ENCODE data around the gene FNDC5.

Gene FNDC5

DNA sequence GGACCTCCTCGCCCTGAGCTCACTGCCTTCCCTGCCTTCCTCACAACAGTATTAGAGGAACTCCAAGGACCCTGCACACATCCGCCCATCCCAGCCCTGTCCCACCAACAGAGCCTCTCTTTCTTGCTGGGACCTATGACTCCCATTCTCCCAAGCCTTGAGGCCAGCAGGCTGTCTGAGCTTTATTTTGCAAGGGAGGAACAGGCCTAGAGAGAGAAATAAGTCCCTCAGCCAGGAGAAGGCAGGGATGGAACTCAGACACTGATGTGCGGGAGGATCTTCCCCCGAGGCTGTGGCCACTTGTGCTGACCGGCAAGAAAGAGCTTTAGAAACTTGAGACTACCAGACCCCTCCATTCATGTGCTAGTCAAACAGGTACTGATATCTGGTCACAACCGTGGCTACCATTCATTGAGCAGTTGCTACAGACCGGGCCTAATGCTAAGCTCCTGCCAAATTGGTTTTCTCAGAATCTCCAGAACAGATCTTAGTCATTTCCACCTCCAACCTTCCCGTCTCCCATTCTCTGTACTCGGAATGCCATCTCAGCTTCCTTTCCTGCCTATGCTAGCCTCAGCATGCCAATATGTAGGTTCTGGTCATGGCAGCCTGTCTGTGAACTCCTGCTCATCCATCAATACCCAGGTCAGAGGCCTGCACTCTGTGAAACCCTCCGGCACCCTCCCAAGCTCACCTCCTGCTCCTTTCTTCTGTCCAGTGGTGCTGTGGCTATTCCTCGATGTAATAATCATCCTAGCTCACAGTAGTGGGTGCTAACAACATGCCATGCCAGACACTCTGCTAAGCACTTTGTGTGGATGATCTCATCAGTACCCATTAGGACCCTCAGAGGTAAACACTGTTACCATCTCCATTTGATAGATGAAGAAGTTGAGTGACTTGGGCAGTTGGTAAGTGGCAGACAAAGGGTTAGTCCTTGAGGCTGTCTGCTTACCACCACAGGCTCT, 26.7 kb upstream of the FNDC5 start:
- no peak for DNase-seq (ENCODE audit: low spot score)

DNA sequence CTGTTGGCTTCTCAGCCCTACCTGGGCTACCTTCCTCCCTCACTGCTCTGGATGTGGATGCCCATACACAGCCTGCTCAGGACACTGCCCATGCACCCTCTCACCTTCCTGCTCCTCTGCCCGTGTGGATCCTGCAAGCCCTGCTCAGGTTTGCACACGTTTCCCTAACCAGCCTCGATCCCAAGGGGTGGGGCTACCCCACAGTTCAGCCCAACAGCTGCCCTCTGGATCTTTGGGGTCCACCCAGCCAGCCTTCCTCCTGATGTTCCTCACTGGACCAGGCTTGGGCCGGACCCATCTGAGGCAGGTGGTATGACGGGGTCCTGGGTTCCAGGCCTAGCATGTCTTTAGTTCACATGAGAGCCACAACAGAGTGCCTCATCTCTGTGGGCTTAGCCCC, 25.7 kb upstream of the FNDC5 start:
- DNase-seq (ENCODE audit: low spot score) = no peak

DNA sequence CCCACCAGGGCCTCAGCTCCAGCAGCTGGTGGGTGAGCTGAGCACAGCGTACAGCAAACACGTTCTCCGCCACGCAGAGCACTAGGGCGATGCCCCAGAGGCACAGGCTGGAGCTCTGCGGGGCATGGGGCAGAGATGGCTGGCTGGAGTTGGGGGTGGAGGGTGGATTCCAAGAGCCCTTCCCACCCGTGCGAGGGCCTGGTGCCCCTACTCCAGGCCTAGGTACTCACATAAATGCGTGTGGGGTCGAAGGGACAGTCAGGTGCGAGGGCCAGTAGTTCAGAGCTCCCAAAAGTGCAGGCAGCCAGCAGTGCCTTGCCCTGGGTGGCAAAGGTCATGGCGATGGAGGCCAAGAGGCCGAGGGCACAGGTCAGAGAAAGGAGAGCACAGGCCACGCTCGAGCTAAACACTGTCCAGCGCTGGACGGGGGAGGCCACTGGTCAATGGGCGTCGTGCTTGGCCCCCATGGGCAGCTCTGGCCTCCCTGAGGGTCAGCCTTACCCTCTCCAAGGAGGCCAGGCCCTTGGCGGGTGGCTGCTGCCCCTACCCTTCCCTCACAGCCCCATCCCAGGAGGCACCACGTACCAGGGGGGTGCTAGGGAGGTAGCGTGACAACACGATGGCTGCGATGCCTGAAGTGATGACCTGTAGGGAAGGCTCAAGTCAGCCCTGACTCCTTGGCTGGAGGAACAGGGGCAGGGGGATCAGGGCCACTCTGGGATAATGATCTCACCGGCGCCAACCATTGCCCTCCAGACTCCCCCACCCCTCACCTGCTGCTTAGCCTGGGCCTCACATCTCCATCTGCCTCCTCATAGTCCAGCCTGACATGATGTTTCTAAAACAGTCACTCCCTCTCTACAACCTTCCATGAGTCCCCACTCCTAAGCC, 24.9 kb upstream of the FNDC5 start:
- DNase-seq (ENCODE audit: low spot score) = no peak

DNA sequence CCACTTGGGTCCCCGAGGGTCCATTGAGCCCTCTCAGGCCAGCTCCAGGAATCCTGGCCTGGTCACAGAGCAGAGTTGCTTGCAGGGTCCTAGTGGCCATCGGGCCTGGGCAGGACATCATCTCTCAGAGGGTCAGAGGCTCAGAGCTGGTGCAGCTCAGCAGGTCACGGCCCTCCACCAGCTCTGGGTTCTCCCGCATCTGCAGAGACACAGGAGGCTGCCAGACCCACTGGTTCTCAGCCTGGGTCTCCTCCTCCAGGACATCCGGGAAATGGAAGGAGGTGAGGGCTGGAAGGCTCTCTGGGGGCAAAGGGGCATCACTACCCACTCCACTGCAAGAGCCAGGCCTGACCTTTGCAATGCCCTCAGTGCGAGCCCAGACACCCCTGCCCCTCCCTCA, 24.0 kb upstream of the FNDC5 start:
- no peak for DNase-seq (ENCODE audit: low spot score)

DNA sequence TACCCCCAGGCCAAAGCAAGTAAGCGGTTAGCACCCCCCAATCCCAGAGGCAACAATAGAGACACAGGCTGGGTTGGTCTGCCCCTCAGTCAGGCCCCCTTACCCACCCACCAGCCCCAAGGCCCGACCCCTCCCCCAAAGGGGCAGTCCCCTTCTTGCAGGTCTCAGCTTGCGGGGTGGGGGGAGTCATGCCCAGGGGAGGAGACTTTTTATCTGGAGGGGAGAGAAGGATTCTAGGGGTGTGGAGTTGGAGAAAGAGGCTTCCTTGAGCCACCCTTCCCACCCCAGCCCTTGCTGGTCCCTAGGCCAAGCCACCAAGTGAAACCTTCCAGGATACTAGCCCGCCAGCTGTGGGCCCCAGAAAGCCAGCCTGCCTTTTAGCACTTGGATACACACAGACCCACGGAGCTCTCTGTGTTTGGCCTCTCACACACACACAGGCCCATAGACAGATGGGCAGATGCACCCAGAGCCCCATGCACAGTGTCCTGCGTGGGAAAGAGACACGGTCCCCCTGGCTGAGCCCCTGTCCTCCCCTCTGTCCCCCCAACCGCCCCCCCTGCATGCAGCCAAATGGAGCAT, 23.4 kb upstream of the FNDC5 start:
- no peak for DNase-seq (ENCODE audit: low spot score)

DNA sequence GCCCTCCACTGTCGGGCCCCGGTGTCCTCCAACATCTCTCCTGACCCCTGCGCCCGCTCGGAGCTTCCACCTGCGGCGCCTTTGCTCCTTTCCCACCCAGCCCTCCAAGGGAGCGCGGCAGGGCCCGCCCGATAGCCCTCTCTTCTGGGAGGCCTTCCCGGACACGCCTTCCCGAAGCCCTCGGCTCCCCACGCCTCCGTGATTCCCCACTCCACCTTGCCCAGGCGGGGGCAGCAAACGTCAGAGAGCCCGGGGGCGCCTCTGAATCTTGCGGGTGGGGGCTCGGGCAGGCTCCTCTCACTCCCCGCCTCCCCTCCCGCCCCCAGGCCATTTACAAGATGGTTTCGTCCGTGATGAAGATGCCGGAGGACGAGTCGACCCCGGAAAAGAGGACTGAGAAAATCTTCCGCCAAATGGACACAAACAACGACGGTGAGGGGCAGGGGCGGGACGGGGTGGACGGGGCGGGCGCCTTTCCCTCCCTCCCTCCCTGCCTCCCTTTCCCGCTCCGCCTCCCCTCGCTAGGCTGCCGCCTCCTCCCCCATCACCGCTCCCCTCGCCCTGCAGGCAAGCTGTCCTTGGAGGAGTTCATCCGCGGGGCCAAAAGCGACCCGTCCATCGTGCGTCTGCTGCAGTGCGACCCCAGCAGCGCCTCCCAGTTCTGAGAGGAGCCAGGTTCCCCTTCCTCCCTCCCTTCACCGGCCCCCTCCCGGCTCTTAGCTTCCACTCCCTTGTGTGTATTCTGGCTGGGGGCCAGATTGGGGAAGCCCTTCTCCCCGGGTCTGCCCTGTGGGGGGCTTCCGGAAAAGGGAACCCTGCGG, 22.7 kb upstream of the FNDC5 start:
- DNase-seq (ENCODE audit: low spot score) = no peak

DNA sequence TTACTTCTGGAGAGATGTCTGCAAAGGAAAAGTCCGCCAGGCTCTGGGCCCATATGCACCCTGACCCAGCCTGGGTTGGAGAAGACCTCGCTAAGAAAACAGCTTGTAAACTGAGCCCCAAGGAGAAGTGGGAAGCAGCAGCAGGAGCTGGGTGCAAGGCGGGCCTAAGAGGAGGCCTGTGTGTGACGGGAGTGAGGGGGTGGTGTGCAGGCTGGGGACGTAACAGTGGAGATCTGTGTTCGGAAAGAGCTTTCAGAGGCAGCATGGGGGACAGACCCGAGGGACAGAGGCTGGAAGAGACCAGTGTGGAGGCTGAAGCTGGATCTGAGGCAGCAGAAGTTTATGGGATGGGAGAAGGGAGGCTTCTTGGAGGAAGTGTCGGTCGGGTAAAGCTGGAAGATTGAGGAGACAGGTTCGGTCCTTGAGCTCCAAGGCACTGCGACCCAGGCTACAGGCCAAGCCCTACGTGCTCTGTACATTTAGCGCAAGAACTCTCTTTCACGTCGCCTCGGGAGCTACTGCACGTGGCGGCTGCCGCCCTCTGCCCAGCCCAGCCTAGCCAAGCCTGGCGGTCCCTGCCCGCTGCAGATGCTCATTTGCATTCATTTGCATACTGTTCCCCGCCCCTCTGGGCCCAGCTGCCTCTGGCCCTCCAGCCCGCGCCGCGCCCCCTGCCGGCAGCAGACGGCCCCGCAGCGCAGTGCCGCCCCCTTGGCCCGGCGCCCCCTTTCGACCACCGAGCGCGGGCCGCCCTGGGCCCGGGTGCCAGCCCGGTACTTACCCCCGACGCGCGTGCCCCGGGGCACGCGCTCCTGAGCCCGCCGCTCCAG, 21.9 kb upstream of the FNDC5 start:
- peak; percentile 24 for DNase-seq (ENCODE audit: low spot score)

DNA sequence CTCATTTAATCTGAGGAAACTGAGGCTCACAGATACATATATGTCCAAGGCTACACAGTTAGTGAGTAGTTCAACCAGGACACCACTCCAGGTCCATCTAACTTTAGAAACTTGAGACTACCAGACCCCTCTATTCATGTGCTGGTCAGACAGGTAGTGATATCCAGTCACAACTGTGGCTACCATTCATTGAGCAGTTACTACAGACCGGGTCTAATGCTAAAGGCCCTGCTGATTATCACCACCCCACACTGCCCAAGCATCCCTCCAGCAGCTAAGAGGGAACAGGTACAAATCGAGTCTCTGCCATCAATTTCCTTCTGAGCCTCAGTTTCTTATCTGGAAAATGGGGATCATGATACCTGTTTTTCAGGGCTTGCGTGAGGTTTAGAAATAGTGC, 20.9 kb upstream of the FNDC5 start:
- no peak for DNase-seq (ENCODE audit: low spot score)

DNA sequence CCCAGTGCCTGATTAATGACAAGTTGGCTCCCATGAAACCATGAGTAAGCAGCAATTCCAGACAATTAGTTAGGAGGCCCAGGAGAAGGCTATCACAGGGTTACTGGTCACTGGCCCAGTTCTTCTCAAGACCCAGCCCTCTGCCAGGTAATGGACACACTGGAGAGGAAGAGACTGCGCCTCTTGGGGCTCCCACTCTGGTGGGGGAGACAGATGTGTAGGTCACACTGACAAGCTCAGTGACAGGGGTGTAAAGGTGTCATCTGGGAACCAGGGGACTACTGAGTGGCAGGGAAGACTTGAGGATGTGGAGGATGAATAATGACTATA, 20.5 kb upstream of the FNDC5 start:
- no peak for DNase-seq (ENCODE audit: low spot score)

DNA sequence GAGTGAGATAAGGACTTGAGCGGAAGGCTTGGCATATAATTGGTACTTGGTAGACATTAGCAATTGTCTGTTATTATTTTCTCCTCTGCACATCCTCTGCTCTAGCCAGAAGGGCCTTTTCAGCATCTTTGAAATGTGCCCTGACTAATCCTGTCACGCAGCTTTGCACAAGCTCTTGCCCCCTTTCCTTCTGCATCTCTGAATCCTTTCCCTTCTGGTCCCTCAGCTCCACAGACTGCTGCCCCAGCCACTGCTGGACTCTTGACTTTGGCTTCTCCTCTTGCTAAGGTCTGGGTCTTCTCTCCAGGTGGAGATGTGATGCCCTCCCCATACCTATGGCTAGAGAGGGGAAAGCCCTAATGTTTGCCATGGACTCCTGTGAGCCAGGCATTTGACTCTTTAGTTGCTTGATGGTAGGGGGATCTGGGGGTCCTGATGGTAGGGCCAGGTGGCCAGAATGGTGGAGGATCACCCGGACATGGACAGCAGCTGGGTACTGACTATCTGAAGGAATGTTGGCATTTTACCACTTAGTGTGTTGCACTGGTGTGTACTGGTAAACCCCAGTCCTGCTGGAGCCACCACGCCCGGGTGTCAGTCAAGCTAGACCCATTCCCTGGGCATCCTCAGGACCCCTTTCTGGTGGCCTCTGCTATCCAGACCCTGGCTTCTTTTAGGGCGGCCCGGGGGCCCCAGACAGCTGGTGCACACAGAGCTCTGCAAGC, 20.0 kb upstream of the FNDC5 start:
- no peak for DNase-seq (ENCODE audit: low spot score)

DNA sequence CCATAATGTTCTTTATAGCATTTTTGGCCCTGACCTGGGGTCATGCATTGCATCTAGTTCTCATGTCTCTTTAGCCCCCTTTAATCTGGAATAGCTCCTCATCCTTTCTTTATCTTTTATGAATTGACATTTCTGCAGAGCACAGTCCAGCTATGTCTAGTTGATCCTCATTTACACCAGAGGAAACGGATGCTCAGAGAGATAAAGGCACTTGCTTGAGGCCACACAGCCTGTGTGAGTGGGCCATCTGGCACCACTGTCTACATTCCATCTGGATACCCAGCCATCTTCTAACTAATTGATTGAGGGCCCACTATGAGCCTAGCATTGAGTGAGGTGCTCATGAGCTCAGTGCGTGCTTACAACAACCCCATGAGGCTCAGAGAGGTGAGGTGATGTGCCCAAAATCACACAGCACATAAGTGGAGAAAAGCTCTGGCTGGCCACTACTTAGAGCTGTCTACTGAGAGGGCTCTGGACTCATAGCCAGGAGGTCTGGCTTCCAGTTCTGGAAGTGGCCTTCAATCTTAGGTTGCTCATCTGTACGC, 19.1 kb upstream of the FNDC5 start:
- no peak for DNase-seq (ENCODE audit: low spot score)

DNA sequence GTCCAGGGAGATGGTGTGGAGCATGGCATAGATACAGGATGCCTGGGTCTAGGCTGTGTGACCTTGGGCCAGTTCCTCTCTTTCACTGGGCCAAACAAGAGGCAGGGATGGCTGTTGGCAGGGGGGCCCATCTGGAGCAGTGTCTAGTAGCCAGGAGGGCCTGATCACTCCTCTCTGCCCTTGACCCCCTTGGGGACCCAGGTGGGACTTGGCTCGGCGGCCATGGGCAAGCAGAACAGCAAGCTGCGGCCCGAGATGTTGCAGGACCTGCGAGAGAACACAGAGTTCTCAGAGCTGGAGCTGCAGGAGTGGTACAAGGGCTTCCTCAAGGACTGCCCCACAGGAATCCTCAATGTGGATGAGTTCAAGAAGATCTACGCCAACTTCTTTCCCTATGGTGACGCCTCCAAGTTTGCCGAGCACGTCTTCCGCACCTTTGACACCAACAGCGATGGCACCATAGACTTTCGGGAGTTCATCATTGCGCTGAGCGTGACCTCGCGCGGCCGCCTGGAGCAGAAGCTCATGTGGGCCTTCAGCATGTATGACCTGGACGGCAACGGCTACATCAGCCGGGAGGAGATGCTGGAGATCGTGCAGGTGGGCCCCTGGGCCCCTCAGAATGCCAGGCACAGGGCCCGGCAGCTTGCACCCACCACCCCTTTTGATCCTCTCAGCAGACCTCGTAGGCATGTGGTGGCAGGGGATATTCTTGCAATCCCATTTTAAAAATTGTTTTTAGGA, 18.1 kb upstream of the FNDC5 start:
- DNase-seq (ENCODE audit: low spot score) = no peak

DNA sequence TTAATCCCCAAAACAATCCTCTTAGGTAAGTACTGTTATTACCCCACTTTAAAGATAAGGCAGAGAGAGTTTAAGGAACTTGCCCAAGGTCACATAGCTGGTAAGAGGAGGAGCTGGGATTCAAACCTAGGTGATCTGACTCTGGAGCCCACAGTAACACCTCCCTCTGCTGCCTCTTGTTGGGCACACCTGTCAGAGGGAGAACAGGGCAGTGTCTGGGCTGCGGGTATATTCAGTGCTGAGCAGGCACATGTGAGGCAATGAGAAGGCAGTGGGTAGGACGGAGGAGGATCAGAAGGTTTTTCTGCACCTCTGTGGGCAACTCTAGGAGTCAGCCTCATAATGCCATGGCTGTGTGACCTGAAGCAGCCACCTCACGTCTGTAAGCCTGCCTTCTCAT, 17.4 kb upstream of the FNDC5 start:
- no peak for DNase-seq (ENCODE audit: low spot score)

DNA sequence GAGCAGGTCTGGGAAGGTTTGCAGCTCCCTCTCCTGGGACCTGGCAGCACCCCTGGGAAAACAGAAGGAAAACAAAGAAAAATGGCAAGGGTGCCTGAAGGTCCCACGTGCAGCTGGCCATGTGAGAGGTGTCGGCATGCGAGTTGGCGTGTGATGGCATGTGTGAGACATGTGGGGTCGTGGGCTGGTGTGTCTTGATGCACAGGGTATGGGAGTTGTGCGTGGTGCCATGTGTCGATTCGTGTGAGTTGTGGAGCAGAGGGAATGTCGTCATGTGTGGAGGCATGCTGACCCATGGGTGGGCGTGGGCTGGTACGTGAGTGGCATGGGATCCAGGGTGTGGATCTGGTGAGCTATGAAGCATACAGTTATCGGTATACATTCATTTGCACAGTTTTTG, 16.9 kb upstream of the FNDC5 start:
- DNase-seq (ENCODE audit: low spot score) = no peak

DNA sequence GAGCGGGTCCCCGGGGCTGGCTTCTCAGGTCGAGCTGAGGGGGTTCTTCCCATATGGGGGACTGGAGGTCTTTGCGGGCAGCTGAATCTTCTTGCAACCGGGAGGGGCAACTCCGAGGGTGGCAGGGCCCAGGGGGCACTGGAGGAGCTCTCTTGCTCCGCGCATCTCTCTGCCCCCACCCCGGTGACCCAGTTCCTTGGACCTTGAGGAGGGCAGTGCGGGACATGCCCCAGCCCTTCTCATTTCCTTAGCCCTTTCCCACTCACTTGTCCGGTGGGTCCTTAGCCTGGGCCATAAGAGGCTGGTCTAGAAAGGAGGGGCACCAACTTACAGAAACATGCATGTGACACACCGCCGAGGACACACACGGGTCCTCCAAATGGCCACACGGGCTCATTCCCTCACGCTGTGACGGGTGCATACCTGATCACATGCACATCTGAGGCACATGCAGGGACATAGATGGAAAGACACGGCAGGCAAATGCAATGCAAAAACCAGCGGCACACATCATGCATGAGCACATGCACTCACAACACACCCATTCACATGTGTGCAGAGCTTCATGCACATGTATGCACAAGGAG, 16.2 kb upstream of the FNDC5 start:
- no peak for DNase-seq (ENCODE audit: low spot score)

DNA sequence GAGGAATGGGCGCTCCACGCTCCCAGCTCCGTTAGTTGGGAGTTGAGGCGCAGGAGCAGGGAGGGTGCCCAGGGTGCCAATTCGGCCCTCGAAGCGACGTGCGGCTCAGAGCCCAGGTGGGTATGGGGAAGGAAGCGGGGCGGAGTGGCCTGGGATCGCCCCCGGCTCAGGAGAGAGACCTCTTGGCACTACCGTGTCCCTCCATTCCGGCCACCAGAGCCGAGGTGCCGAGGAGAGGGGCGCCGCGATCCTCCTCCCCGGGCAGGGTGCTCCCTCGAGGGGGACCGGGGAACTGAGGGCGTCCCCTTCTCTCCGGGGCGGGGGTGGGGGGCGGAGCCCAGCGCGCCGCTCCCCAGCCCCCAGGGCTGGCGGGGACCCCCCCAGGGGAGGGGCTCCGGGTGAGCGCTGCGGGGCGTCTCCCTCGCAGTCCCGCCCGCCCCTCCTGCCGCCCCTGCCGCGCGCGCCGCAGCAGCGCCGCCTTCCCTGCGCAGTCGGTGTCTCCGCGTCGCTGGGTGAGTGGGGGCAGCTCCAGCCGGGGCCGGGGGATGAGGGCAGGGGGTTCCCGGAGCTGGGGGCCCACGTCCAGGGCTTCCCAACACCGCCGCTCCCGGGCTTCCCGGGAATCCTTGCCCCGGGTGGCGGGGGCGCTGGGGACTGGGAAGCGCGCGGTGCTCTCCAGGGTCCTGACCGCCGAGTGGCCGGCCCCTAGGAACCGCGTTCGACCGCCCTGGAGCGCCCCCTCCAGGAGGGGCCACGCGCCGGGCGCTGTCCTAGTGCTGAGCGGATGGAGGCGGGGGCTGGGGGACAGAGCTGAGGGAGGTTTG, 15.5 kb upstream of the FNDC5 start, which contains the start of gene HPCA:
TSS of gene HPCA (plus strand) at position 488 of the 824 bp plus-strand sequence. CDS start 2,408 bp downstream, outside the sequence.
- DNase-seq (ENCODE audit: low spot score) = no peak

DNA sequence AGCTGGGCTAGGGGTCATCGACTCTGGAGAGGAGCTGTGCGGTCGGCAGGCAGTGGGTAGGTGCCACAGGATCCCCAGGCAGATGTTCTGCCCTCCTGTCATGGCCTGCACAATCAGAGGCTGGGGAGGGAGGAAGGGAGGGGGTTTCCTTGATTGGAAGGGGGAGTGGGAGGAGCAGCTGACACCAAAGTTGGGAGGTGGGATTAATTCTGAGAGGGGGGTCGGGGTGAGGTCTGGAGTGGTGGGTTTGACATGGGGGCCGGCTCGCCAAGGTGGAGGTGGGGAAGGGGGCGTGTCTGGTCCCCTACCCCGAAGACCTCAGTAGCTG, 14.9 kb upstream of the FNDC5 start:
- no peak for DNase-seq (ENCODE audit: low spot score)

DNA sequence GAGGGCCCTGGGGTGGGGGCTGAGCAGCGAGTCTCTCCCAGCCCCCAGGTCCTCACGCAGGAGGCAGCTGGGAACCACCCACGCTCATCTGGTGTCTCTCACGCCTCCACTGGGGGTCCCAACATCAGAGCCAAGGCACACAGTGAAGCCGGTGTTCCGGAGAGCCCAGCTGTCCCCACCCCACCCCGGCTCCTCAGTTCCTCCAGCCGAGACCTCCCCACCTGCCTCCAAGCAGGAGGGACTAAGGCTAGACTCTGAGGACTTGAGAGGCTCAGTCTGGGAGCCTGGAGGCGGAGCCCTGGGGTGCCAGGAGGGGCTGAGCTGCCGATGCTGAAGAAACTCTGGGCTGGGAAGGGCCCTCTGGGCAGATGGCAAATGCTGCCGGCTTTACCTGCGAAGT, 14.0 kb upstream of the FNDC5 start:
- no peak for DNase-seq (ENCODE audit: low spot score)

Measured in hematopoietic multipotent progenitor cell treated with erythropoietin and hydrocortisone succinate and interleukin-3 and kit ligand, for 15 days (in vitro differentiated cells).